Kidney (tissue), 14 donors: ENCODE results near the gene HIVEP3. TPM values are rescaled to one million over a fixed set of nuclear protein-coding genes. Genes with fewer than 3 reads are reported as not detected.

Source experiments
- DNase-seq, 5 donors: peaks; one replicate each; pipeline ENCODE4 v3.0.0-alpha.2; 2013 to 2020
- FAIRE-seq: peaks from 2 replicates; lab custom pipeline; 2012; peaks lifted over from hg19 to GRCh38; lab: Jason Lieb, UNC
- H3K27ac ChIP-seq, 2 donors: one replicate each; pipeline ENCODE4 v1.7.0; 2013; ENCODE audit warnings: low read depth in 2 of 2, low read length in 2 of 2, inconsistent platforms in 1 of 2
- H3K27me3 ChIP-seq: one replicate; pipeline ENCODE4 v1.7.1; 2013; ENCODE audit warnings: low read length, inconsistent platforms; ENCODE audit not compliant: control insufficient read depth, insufficient read depth
- H3K36me3 ChIP-seq, 3 donors: one replicate each; pipeline versions ENCODE4 v1.7.0 to v1.7.1; 2013; ENCODE audit warnings: low read length in 3 of 3, control low read depth in 1 of 3, inconsistent platforms in 1 of 3; ENCODE audit not compliant: insufficient read depth in 3 of 3, control insufficient read depth in 2 of 3
- H3K4me1 ChIP-seq, 3 donors: one replicate each; pipeline versions ENCODE4 v1.7.0 to v1.7.1; 2013; ENCODE audit warnings: low read length in 3 of 3, inconsistent platforms in 1 of 3, low read depth in 1 of 3; ENCODE audit not compliant: control insufficient read depth in 2 of 3, insufficient read depth in 2 of 3
- H3K4me3 ChIP-seq, 3 donors: one replicate each; pipeline versions ENCODE4 v1.7.0 to v1.8.1; 2013; ENCODE audit warnings: low read length in 3 of 3, control low read depth in 1 of 3, inconsistent platforms in 1 of 3
- H3K9ac ChIP-seq, 3 donors: one replicate each; pipeline versions ENCODE4 v1.7.0 to v1.7.1; 2013; ENCODE audit warnings: low read length in 3 of 3, control low read depth in 1 of 3, inconsistent platforms in 1 of 3
- H3K9me3 ChIP-seq, 3 donors: one replicate each; pipeline versions ENCODE4 v1.7.0 to v1.7.1; 2013; ENCODE audit warnings: low read length in 3 of 3, control low read depth in 1 of 3, inconsistent platforms in 1 of 3; ENCODE audit not compliant: control insufficient read depth in 2 of 3, insufficient read depth in 1 of 3
- CTCF ChIP-seq: IDR thresholded peaks from 3 replicates; pipeline ENCODE4 v1.5.1; 2012; ENCODE audit warnings: mild to moderate bottlenecking, moderate library complexity, borderline replicate concordance; ENCODE audit not compliant: insufficient read depth; ENCODE audit errors: extremely low read depth
- intact Hi-C: fragments of 100-400 bp; cut with DNase I; formaldehyde crosslinking; loops from one replicate; pipeline ENCODE4 v1.11.1; 2022
- polyA plus RNA-seq: library from polyadenylated mRNA; stranded (reverse); fragments of 350-450 nt; fragmentation: Illumina TruSeq; extraction: RNeasy Lipid Tissue Mini Kit (QIAGEN cat#74804); gene quantifications from one replicate; pipeline ENCODE4 v1.2.3, GENCODE V29; 2014; ENCODE audit warnings: low read depth, low replicate concordance; ENCODE audit not compliant: insufficient read depth
- total RNA-seq: library from RNA; stranded (reverse); fragmentation: NEBNext Ultra II Directional; extraction: Animal tissue kit (Norgen Biotek cat#: 25700); gene quantifications from one replicate; pipeline ENCODE4 v1.2.1, GENCODE V29; 2021
- donor health status: control.
- donor health status: control.
- donor health status: control.
- donor health status: control.
- donor health status: control.
- donor health status: DM: yes; HTN: yes; CAD: no.
- donor health status: Normal renal cell carcinoma (clear cell type).

HIVEP3 gene
- total and polyA plus RNA-seq, 2 donors from 2014 or later, result 3.5 to 11.0 TPM

- Histone ChIP-seq H3K4me3 (no peak overlapping the region), H3K36me3 (no peaks in the 10 kb centered on the region), H3K4me1 (no peaks in the 10 kb centered on the region), H3K9ac (no peak overlapping the region), H3K27me3 (no peaks in the 10 kb centered on the region), H3K27ac (no peak overlapping the region), H3K9me3 (no peaks in the 10 kb centered on the region)
- TF ChIP-seq CTCF, result no peak
- FAIRE-seq, result no peak
- peak in 1 of 5 donors; percentile 37 for DNase-seq
- intact Hi-C loops, result no loop called here
Measured at GRCh38 chr1:41690331-41690730, 228.4 kb downstream of the HIVEP3 start.

GRCh38 chr1:41689558-41689981, 229.2 kb downstream of the HIVEP3 start:
- Histone ChIP-seq H3K9me3 (no peaks in the 10 kb centered on the region), H3K9ac (no peak overlapping the region), H3K4me3 (no peak overlapping the region), H3K27me3 (no peaks in the 10 kb centered on the region), H3K27ac (no peak overlapping the region), H3K36me3 (no peaks in the 10 kb centered on the region), H3K4me1 (no peaks in the 10 kb centered on the region)
- intact Hi-C loops, result no loop called here
- peak in 1 of 5 donors; percentile 31 for DNase-seq
- no peak for TF ChIP-seq CTCF
- no peak for FAIRE-seq

GRCh38 chr1:41689139-41689538, 229.6 kb downstream of the HIVEP3 start:
- Histone ChIP-seq H3K4me1 (peaks cover 0 to 2% (median 0%) of the 10 kb centered on the region in 3 donors), H3K36me3 (no peaks in the 10 kb centered on the region), H3K27me3 (no peaks in the 10 kb centered on the region), H3K9me3 (no peaks in the 10 kb centered on the region), H3K27ac (no peak overlapping the region), H3K4me3 (no peak overlapping the region), H3K9ac (no peak overlapping the region)
- no peak for TF ChIP-seq CTCF
- DNase-seq (peak in 1 of 5 donors; percentile 45), FAIRE-seq (no peak)
- intact Hi-C loops, result no loop called here

- Histone ChIP-seq H3K36me3 (no peaks in the 10 kb centered on the region), H3K9me3 (no peaks in the 10 kb centered on the region), H3K4me3 (no peak overlapping the region), H3K9ac (no peak overlapping the region), H3K4me1 (peaks cover 0 to 3% (median 0%) of the 10 kb centered on the region in 3 donors), H3K27me3 (no peaks in the 10 kb centered on the region), H3K27ac (no peak overlapping the region)
- no peak for TF ChIP-seq CTCF
- no peak for DNase-seq
- intact Hi-C loops, result no loop called here
- no peak for FAIRE-seq
Measured at GRCh38 chr1:41687007-41687406, 231.7 kb downstream of the HIVEP3 start.
